Adipose tissue (tissue), 3 donors: Measurements from ENCODE around the gene NHLRC1. TPM values are rescaled to one million over a fixed set of nuclear protein-coding genes. Genes with fewer than 3 reads are reported as not detected.
A peak's percentile ranks its signal among the peaks of the same experiment; 100 is the strongest.
"Not testable (repeated sequence)": the region's sequence is repeated elsewhere in the genome, so short reads cannot be mapped to it uniquely, and the experiment has no call there.

Experiments used
- H3K27ac ChIP-seq: one replicate; pipeline ENCODE4 v1.5.1; 2013; ENCODE audit warnings: low read depth, low read length
- WGBS, 3 donors: extraction: QIAGEN DNeasy Blood & Tissue Kit; methylation state at CpG; one replicate each; pipeline ENCODE4 v1.1.7; 2013; 5-methylcytosine and 5-hydroxymethylcytosine counted together
- polyA plus RNA-seq, 3 donors: library from polyadenylated mRNA; stranded (reverse); fragments of 200-250 nt; gene quantifications; one replicate each; pipeline ENCODE4 v1.2.3, GENCODE V29; 2013
- donor health status: healthy with polysubstance abuse.
- donor health status: Bipolar disorder and iron deficiency.
- donor health status: healthy.

NHLRC1 gene
- polyA plus RNA-seq, result 1 to 10 TPM in 2 of 3 donors, under 1 TPM in 1; 0.11 to 1.6 (median 1.5) TPM

GRCh38 chr6:18122128-18123093 lies at the start of gene NHLRC1:
TSS of gene NHLRC1 (minus strand) at chr6:18122677. CDS start at chr6:18122606, 71 bp downstream.
- 15 to 21% (median 19%) methylated on average over 70 to 82 of the region's 82 CpGs for WGBS, 3 donors
- no peak within 1 kb of the TSS for H3K27ac ChIP-seq

- 61 to 89% (median 66%) methylated on average over 7 of the region's 7 CpGs for WGBS, 3 donors
- H3K27ac ChIP-seq, result no peak overlapping the region
Measured at GRCh38 chr6:18171871-18172270, 49.4 kb upstream of the NHLRC1 start.

GRCh38 chr6:18168264-18168663 lies 45.8 kb upstream of the NHLRC1 start:
- no peak overlapping the region for H3K27ac ChIP-seq
- WGBS, 3 donors, result 98 to 100% (median 99%) methylated on average over 3 of the region's 3 CpGs

DNA sequence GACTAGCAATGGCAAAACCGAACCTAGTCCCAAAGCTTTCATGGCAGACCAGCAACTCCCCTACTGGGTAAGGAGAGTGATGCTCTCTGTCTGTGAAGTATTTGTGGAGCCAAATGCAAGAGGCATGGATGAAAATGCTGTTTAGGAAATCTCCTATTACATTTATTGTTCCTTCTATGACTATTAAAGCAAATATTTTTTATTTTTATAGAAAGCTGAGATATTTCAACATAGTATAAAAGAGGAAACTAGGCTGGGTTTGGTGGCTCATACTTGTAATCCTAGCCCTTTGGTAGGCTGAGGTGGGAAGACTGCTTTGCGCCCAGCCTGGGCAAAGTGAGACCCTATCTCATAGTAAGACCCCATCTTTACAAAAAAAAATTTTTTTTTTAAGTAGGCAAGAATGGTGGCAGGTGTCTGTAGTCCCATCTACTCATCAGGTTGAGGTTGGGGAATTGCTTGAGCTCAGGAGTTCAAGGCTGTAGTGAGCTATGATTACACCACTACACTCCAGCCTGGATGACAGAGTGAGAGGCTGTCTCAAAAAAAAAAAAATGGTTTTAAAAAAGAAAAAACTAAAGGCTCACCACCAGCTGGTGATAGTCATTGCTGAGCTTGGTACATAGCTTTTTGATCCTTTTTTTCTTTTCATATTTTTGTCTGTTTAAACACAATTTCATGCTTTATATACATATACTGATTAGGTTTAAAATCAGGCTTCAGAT lies 44.0 kb upstream of the NHLRC1 start:
- H3K27ac ChIP-seq, result no peak overlapping the region
- WGBS, 3 donors, result 87 to 96% (median 93%) methylated on average over 2 of the region's 2 CpGs

GRCh38 chr6:18165751-18166150 lies 43.3 kb upstream of the NHLRC1 start:
- no peak overlapping the region for H3K27ac ChIP-seq
- WGBS, 3 donors, result 90 to 98% (median 97%) methylated on average over 4 of the region's 4 CpGs

DNA sequence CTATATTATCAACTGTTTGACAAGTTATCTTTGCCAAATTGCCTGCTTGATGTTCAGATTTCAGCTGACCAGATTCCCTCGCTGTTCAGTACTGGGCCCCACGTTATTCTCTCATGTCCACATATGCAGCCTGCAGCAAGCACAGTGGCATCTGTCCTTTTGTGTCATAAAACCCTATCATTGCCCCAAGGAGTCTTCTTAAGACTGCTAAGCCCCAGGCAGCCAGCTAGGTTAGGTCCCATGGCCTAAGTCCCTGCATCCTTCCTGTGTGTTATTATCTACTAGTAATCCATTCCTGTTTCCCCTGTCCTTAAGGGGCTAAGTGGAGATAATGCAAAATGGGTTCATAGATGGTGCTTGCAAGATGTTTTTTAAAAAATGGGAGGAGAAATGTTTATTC lies 39.9 kb upstream of the NHLRC1 start:
- no peak overlapping the region for H3K27ac ChIP-seq
- WGBS, 3 donors, result 86 to 97% (median 92%) methylated on average over 2 of the region's 2 CpGs

- WGBS, 3 donors, result 70 to 90% (median 84%) methylated on average over 2 of the region's 2 CpGs
Measured at GRCh38 chr6:18161431-18161830, 39.0 kb upstream of the NHLRC1 start.

DNA sequence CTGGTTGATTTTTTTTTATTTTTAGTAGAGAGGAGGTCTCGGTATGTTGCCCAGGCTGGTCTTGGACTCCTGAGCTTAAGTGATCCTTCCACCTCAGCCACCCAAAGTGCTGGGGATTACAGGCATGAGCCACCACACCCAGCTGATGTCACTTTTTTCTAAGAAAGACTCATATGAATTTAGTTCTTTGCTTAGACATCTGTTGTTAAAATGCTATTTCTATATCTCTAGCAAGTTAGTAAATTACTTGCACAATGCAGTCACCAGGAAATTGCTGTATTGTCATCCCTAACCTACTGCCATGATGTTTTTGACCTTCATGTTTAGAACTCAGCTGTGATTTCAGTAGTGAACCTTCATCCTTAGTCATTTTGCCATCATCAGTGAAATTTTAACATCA lies 38.4 kb upstream of the NHLRC1 start:
- WGBS, 3 donors, result 44 to 93% (median 71%) methylated on average over 1 of the region's 1 CpG
- H3K27ac ChIP-seq, result no peak overlapping the region

More at GRCh38 chr6:18161431-18161830, 39.0 kb upstream of the NHLRC1 start:
- no peak overlapping the region for H3K27ac ChIP-seq

GRCh38 chr6:18155864-18156421 lies 33.5 kb upstream of the NHLRC1 start:
- 1 to 2% (median 1%) methylated on average over 26 of the region's 26 CpGs for WGBS, 3 donors
- H3K27ac ChIP-seq, result peak overlapping the region; percentile 76

DNA sequence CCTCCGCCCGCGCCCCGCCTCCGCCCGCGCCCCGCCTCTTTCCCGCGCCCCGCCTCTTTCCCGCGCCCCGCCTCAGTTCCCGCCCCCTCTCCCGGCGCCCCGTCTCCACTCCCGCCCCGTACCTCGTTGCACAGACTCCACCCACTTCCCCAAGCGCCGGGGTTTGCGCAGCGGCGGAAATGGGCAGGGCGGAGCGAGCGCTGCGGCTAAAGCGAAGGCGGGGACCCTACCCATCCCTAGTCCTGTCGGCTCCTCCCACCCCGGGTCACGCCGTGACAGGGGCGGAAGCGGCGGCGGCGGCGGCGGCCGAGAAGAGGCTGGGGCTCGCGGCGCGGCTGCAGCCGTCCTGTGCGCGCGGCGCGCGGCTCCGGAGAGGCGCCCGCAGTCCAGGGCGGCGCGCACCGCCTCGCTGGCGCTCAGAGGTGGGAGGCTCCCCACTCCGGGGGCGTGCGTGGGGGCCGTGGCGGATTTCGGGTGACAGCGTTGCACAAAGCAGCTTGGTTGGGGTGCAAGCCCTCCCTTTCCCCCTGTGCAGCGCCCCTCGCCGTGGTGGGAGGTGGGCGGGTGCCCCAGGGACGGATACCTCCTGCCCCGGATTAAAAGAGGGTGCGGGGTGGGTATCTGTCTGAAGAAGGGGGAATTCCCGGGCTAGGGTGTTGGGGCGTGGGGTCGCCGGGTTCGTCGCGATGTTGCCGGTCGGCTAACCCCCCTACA lies 32.8 kb upstream of the NHLRC1 start, which contains the start of gene KDM1B:
Gene KDM1B, plus strand, starts transcription at position 273 of the 714 bp plus-strand sequence. CDS start 4,474 bp downstream, outside the sequence.
- 0% methylated on average over 57 to 84 of the region's 87 CpGs for WGBS, 3 donors

GRCh38 chr6:18154507-18155149 lies 32.2 kb upstream of the NHLRC1 start, which contains the start of gene TPMT:
TSS of gene TPMT (minus strand) at chr6:18155077. CDS start at chr6:18149127, 5,950 bp downstream.
- 0 to 1% (median 0%) methylated on average over 26 to 34 of the region's 34 CpGs for WGBS, 3 donors
- peak within 1 kb of the TSS; percentile 76 for H3K27ac ChIP-seq

More for the DNA sequence above, 32.8 kb upstream of the NHLRC1 start, which contains the start of gene KDM1B:
- peak within 1 kb of the TSS; percentile 76 for H3K27ac ChIP-seq

DNA sequence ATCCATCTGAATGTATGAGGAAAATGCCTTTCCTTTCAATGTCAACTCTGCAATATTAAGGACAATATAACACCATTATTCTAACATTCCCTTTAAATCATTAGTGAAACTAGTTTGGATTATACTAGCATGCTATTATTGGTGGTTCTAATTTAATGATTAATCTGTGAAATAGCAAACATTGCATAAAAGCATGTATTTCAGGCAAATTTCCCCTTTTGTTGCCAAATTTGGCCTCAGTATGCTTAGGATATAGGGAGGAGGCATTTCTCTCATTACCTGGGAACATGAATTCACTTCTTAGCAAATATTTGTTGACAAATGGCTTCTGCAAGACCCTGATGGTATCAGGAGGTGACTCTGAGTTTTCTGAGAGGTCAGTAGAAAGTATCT lies 30.8 kb upstream of the NHLRC1 start:
- no peak overlapping the region for H3K27ac ChIP-seq

- no peak overlapping the region for H3K27ac ChIP-seq
- WGBS, 3 donors, result 83 to 90% (median 87%) methylated on average over 3 of the region's 3 CpGs
Measured at GRCh38 chr6:18151801-18152200, 29.3 kb upstream of the NHLRC1 start.

DNA sequence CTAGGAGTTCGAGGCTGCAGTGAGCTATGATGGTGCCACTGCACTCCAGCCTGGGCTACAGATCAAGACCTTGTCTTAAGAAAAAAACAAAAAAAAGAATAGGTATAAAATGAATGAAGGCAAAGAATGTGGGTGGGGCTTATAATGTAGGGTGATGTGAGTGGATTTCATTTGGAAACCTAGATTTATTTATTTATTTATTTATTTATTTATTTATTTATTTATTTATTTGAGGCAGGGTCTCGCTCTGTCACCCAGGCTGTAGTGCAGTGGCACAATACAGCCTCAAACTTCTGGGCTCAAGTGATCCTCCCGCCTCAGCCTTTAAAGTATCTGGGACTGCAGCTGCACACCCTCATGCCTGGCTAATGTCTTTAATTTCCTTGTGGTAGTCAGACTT lies 28.9 kb upstream of the NHLRC1 start:
- not testable (repeated sequence) for H3K27ac ChIP-seq
- 98 to 100% (median 98%) methylated on average over 3 of the region's 3 CpGs for WGBS, 3 donors

GRCh38 chr6:18148304-18149025 lies 26.0 kb upstream of the NHLRC1 start:
- H3K27ac ChIP-seq, result no peak overlapping the region
- 87 to 90% (median 89%) methylated on average over 5 of the region's 5 CpGs for WGBS, 3 donors

DNA sequence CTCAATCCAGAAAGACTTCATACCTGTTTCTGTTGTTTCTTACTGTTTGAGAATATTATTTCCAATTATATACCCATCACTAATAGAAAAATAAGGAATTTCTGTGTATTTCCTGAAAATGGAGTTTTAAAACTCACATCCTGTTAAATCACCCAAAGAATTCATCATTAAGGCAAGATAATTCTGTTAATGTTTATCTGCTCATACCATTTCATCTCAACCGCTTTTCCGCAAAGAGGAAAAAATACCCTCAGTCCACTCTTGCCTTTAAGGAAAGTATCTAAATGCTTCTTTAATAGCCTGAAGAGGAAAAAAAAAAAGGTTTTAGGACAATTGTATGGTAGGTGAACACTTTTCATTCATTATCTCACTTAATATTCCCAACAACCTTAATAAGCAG lies 25.1 kb upstream of the NHLRC1 start:
- WGBS, 3 donors, result 89 to 98% (median 97%) methylated on average over 2 of the region's 2 CpGs

DNA sequence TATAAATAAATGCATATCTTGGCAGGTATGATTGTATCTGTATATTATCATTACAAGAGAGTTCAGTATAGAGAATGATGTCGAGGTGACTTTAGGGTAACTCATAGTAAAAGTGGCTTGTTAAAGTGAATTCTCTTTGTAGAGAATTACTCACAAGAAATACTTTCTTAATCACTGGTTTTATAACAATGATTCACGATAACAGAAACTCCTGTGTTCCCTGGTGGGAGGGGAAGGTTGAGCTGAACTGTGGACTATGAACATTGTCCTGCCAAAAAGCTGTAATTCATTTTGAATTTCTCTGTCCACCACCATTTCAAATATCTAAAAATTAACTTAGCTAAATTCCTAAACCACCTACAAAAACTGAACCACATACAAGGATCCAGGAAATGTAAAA lies 24.7 kb upstream of the NHLRC1 start:
- H3K27ac ChIP-seq, result no peak overlapping the region
- 72 to 76% (median 73%) methylated on average over 2 of the region's 2 CpGs for WGBS, 3 donors

More for the DNA sequence above, 25.1 kb upstream of the NHLRC1 start:
- no peak overlapping the region for H3K27ac ChIP-seq
